CD4-positive, alpha-beta T cell (primary cell): ENCODE results near the gene SMARCB1. TPM values are rescaled to one million over a fixed set of nuclear protein-coding genes. Genes with fewer than 3 reads are reported as not detected.

Experiments used
- ATAC-seq: fragments of 200-7000 bp; cut with Tn5 transposase; one replicate; pipeline ENCODE4 v1.10.0; 2022; ENCODE audit warnings: mild to moderate bottlenecking; ENCODE audit not compliant: poor library complexity
- CTCF ChIA-PET: fragments of 350-600 bp; sonication (Branson Sonifier 250); formaldehyde crosslinking; loops from one replicate; lab custom pipeline; 2021; ENCODE audit warnings: antibody characterized with exemption, inconsistent platforms; lab: Charles Lee
- POLR2A ChIA-PET: fragments of 350-600 bp; sonication (Branson Sonifier 250); formaldehyde crosslinking; loops from one replicate; lab custom pipeline; 2021; ENCODE audit warnings: antibody characterized with exemption, inconsistent platforms; lab: Charles Lee
- DNase-seq, 14 experiments: peaks; one replicate each; pipeline ENCODE4 v3.0.0-alpha.2; 2013 to 2020; ENCODE audit warnings: mixed read lengths in 2 of 14
- H3K27ac ChIP-seq, 2 donors: one replicate each; pipeline versions ENCODE4 v1.5.1 to v1.7.0; 2013; ENCODE audit warnings: low read length in 2 of 2, low read depth in 1 of 2, mild to moderate bottlenecking in 1 of 2
- H3K27me3 ChIP-seq, 2 experiments: 1 replicate in 1 of 2; 2 replicates in 1 of 2; pipeline versions ENCODE4 v1.6.1 to v1.7.0; 2013; ENCODE audit warnings: low read length in 2 of 2, control low read depth in 1 of 2, mild to moderate bottlenecking in 1 of 2, moderate library complexity in 1 of 2; ENCODE audit not compliant: insufficient read depth in 2 of 2, control insufficient read depth in 1 of 2
- H3K36me3 ChIP-seq: one replicate; pipeline ENCODE4 v1.6.1; 2013; ENCODE audit warnings: low read length, control low read depth; ENCODE audit not compliant: insufficient read depth
- H3K4me1 ChIP-seq: one replicate; pipeline ENCODE4 v1.6.1; 2013; ENCODE audit warnings: low read length, control low read depth; ENCODE audit not compliant: insufficient read depth
- H3K4me3 ChIP-seq: one replicate; pipeline ENCODE4 v1.5.1; 2013; ENCODE audit warnings: mild to moderate bottlenecking, low read length, moderate library complexity
- H3K9me3 ChIP-seq, 2 experiments: 1 replicate in 1 of 2; 2 replicates in 1 of 2; pipeline versions ENCODE4 v1.6.1 to v1.7.0; 2013; ENCODE audit warnings: low read length in 2 of 2, mild to moderate bottlenecking in 2 of 2, control low read depth in 1 of 2, moderate library complexity in 1 of 2; ENCODE audit not compliant: control insufficient read depth in 1 of 2, insufficient read depth in 1 of 2
- H3K27ac Mint-ChIP-seq: one replicate; pipeline ENCODE4 v1.8.0; 2020; ENCODE audit warnings: mixed read lengths
- H3K27me3 Mint-ChIP-seq: one replicate; pipeline ENCODE4 v1.8.0; 2021; ENCODE audit warnings: mixed read lengths
- H3K36me3 Mint-ChIP-seq: one replicate; pipeline ENCODE4 v1.8.0; 2021; ENCODE audit warnings: low read depth, mixed read lengths
- H3K4me1 Mint-ChIP-seq: one replicate; pipeline ENCODE4 v1.8.0; 2021; ENCODE audit warnings: low read depth, mixed read lengths
- H3K4me3 Mint-ChIP-seq: one replicate; pipeline ENCODE4 v1.8.0; 2020; ENCODE audit warnings: mild to moderate bottlenecking, mixed read lengths
- H3K9me3 Mint-ChIP-seq: one replicate; pipeline ENCODE4 v1.8.0; 2020; ENCODE audit warnings: mixed read lengths
- CTCF ChIP-seq: fragments of 200-600 bp; IDR thresholded peaks from one replicate; pipeline ENCODE4 v1.8.0; 2022; ENCODE audit warnings: antibody characterized with exemption, mild to moderate bottlenecking
- intact Hi-C, 2 experiments: fragments of 100-400 bp; cut with DNase I in 1 of 2; cut with micrococcal nuclease in 1 of 2; formaldehyde crosslinking; loops; one replicate each; pipeline versions ENCODE4 v1.15.1 to v1.9.0; 2023 to 2025; cut with DNase I, micrococcal nuclease
- total RNA-seq, 174 experiments: library from RNA in 2 of 174; stranded (reverse) in 2 of 174; gene quantifications; one replicate each; pipeline ENCODE4 v1.2.3 and lab custom pipeline; 2021 to 2026

The SMARCB1 gene
- total RNA-seq, 2 experiments from 2014 or later = 40.3 to 41.7 TPM

DNA sequence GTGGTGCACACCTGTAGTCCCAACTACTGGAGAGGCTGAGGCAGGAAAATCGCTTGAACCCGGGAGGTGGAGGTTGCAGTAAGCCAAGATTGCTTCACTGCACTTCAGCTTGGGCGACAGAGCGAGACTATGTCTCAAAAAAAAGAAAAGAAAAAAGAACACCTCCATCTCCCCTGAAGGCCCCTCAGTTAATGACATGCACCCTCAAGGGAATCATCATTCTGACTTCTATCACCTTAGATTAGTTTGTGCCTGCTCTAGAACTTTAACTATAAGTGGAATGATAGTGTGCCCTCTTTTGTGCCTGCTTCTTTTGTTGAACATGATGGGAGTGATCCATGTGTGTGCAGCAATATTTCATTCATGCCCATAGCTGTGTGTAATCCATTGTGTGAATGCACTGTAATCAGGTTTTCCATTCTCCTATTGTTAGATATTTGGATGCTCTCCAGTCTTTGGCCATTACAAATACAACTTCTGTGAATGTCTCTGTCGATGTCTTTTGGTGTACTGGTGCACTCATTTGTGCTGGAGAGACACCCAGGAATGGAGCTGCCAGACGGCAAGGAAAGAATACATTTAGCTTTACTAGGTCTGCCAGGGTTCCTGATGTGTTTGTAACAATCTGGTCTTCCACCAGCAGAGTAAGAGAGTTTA is 31.7 kb upstream of the SMARCB1 start:
- H3K9me3 Mint-ChIP-seq = no peaks in the 10 kb centered on the region
- no peaks in the 10 kb centered on the region for H3K27me3 Mint-ChIP-seq
- peaks cover 13% of the 10 kb centered on the region for H3K4me1 ChIP-seq
- H3K27ac ChIP-seq = no peak overlapping the region
- TF ChIP-seq CTCF = no peak
- no peak for ATAC-seq
- ChIA-PET CTCF (interaction anchor here (1.0 kb wide), 1 partner anchor 10 kb away, joined by 3 read pairs; no protein-coding TSS in a partner anchor), POLR2A (interaction anchor here (0.6 to 1.2 kb wide), 3 partner anchors 38 to 712 kb away, joined by 3 read pairs; partner anchors contain the start of gene SLC2A11)
- H3K9me3 ChIP-seq = no peaks in the 10 kb centered on the region
- H3K36me3 ChIP-seq = no peaks in the 10 kb centered on the region
- intact Hi-C loops = no loop called here
- H3K27ac Mint-ChIP-seq = no peak overlapping the region
- H3K27me3 ChIP-seq = no peaks in the 10 kb centered on the region
- H3K4me1 Mint-ChIP-seq = peaks cover 6% of the 10 kb centered on the region
- DNase-seq = no peak
- H3K4me3 ChIP-seq = no peak overlapping the region
- H3K4me3 Mint-ChIP-seq = no peak overlapping the region
- no peaks in the 10 kb centered on the region for H3K36me3 Mint-ChIP-seq

DNA sequence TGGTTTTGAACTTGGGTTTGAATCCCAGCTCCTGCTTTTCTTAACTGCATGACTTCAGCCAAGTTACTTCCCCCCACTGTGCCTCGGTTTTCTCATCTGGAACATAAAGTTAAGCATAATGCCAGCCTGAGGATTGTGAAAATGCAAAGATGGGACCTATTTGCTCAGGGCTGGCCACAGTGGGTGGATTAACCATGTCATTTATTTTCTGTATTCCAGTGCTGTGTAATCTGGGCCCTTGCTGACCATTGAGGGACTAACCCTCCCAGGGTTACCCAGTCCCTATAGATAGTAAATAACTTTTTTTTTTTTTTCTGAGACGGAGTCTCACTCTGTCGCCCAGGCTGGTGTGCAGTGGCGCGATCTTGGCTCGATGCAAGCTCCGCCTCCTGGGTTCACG is 31.1 kb upstream of the SMARCB1 start:
- Histone ChIP-seq H3K4me3 (no peak overlapping the region), H3K27ac (no peak overlapping the region), H3K9me3 (no peaks in the 10 kb centered on the region), H3K36me3 (no peaks in the 10 kb centered on the region), H3K4me1 (peaks cover 7% of the 10 kb centered on the region), H3K27me3 (no peaks in the 10 kb centered on the region)
- peaks cover under 1% of the 10 kb centered on the region for H3K4me1 Mint-ChIP-seq
- POLR2A ChIA-PET = interaction anchor here (1.1 to 1.2 kb wide), 2 partner anchors 37 to 102 kb away, joined by 3 read pairs; partner anchors contain the start of gene SLC2A11
- no peak overlapping the region for H3K4me3 Mint-ChIP-seq
- intact Hi-C loops = no loop called here
- CTCF ChIA-PET = interaction anchor here (1.0 kb wide), 1 partner anchor 9 kb away, joined by 3 read pairs; no protein-coding TSS in a partner anchor
- DNase-seq (no peak), ATAC-seq (no peak)
- no peak overlapping the region for H3K27ac Mint-ChIP-seq
- H3K27me3 Mint-ChIP-seq = no peaks in the 10 kb centered on the region
- TF ChIP-seq CTCF = no peak
- H3K9me3 Mint-ChIP-seq = no peaks in the 10 kb centered on the region
- H3K36me3 Mint-ChIP-seq = no peaks in the 10 kb centered on the region

DNA sequence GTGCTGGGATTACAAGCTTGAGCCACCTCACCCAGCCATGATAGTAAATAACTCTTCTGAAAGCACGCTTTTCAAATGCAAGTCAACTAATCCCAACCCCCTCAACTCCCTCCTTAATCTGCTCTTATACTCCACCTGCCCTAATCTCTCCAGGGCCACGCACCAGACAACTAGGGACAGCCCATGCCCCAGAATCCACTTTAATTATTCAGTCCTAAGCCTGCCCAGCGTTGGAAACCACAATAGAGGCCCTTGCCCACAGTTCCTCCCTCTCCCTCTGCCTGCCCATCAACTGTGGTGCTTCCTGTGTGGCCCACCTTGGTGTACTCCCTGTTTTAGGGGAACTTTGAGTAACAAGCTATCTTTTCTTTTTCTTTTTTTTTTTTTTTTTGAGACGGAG is 29.9 kb upstream of the SMARCB1 start:
- no peaks in the 10 kb centered on the region for H3K9me3 Mint-ChIP-seq
- Histone ChIP-seq H3K36me3 (no peaks in the 10 kb centered on the region), H3K4me3 (no peak overlapping the region), H3K27me3 (no peaks in the 10 kb centered on the region), H3K9me3 (no peaks in the 10 kb centered on the region), H3K4me1 (no peaks in the 10 kb centered on the region), H3K27ac (no peak overlapping the region)
- no peak for DNase-seq
- ChIA-PET CTCF (no interaction called here), POLR2A (interaction anchor here (0.6 kb wide), 1 partner anchor 9 kb away, joined by 4 read pairs; no protein-coding TSS in a partner anchor)
- no peaks in the 10 kb centered on the region for H3K27me3 Mint-ChIP-seq
- no peak overlapping the region for H3K27ac Mint-ChIP-seq
- no peaks in the 10 kb centered on the region for H3K36me3 Mint-ChIP-seq
- ATAC-seq = no peak
- no peak for TF ChIP-seq CTCF
- no peak overlapping the region for H3K4me3 Mint-ChIP-seq
- intact Hi-C loops = no loop called here
- no peaks in the 10 kb centered on the region for H3K4me1 Mint-ChIP-seq
